Liver (tissue), 3 donors: Measurements from ENCODE around the gene NSF.
"Not testable (repeated sequence)": the region's sequence is repeated elsewhere in the genome, so short reads cannot be mapped to it uniquely, and the experiment has no call there.

Source experiments
- CTCF ChIP-seq: fragments of 150-350 bp; IDR thresholded peaks from 2 replicates; pipeline ENCODE4 v1.5.1; 2017; ENCODE audit warnings: improper control_type of control experiment, low read depth, low read length; ENCODE audit not compliant: missing input control
- EGR1 ChIP-seq, 2 donors: IDR thresholded peaks; 2 replicates each; pipeline ENCODE4 v1.6.1; 2016 to 2018; ENCODE audit warnings: antibody characterized with exemption in 2 of 2, low read depth in 2 of 2
- FOXA1 ChIP-seq: IDR thresholded peaks from 2 replicates; pipeline ENCODE4 v1.6.1; 2016; ENCODE audit warnings: antibody characterized with exemption
- FOXA2 ChIP-seq: IDR thresholded peaks from 2 replicates; pipeline ENCODE4 v1.6.1; 2016; ENCODE audit warnings: antibody characterized with exemption
- GABPA ChIP-seq, 2 donors: IDR thresholded peaks in 1 of 2; conservative IDR thresholded peaks in 1 of 2; 2 replicates each; pipeline ENCODE4 v1.6.1; 2016; ENCODE audit warnings: antibody characterized with exemption in 2 of 2, mild to moderate bottlenecking in 1 of 2, moderate library complexity in 1 of 2
- JUND ChIP-seq, 2 donors: IDR thresholded peaks; 2 replicates each; pipeline ENCODE4 v1.6.1; 2016; ENCODE audit warnings: antibody characterized with exemption in 2 of 2
- MAX ChIP-seq: IDR thresholded peaks from 2 replicates; pipeline ENCODE4 v1.6.1; 2016; ENCODE audit warnings: antibody characterized with exemption
- RAD21 ChIP-seq, 2 donors: IDR thresholded peaks; 2 replicates each; pipeline ENCODE4 v1.6.1; 2016; ENCODE audit warnings: antibody characterized with exemption in 2 of 2, mild to moderate bottlenecking in 2 of 2
- SP1 ChIP-seq: IDR thresholded peaks from 2 replicates; pipeline ENCODE4 v1.6.1; 2018; ENCODE audit warnings: antibody characterized with exemption, mild to moderate bottlenecking
- TAF1 ChIP-seq: conservative IDR thresholded peaks from 2 replicates; pipeline ENCODE4 v1.6.1; 2016; ENCODE audit warnings: antibody characterized with exemption, mild to moderate bottlenecking
- TF ChIP-seq, protein P1 (sequence below): IDR thresholded peaks from 2 replicates; pipeline ENCODE4 v1.6.1; 2016; ENCODE audit warnings: antibody characterized with exemption
- TF ChIP-seq, protein P2 (sequence below): IDR thresholded peaks from 2 replicates; pipeline ENCODE4 v1.6.1; 2016; ENCODE audit warnings: antibody characterized with exemption, mild to moderate bottlenecking
- donor health status: healthy.
- donor health status: healthy.

DNA sequence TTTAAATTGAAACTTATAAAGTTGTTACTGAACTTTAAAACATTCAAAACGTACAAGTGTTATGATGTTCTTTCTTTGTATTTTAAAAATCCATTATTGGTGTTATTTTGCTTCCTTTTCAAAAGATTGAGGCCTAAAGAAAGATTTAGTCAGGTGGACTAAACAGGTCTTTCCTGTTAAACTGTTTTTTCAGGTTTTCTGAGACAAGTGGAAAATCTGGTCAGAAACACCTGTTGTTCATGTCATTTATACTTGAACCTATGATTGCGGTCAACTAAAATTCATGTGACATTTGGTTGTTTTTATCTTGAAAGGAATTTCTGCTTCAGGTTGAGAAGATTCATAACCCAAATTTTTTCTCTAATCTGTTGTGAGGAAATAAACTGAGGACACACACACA is 108.5 kb downstream of the NSF start:
- TF ChIP-seq CTCF; MAX; EGR1 (IDR thresholded peaks at IDR 0.05; ENCODE audit: low read depth in 2 of 2); GABPA (IDR thresholded peaks at IDR 0.05 in 1 of 2, conservative IDR thresholded peaks at IDR 0.05 in 1 of 2); SP1; TAF1; FOXA1; JUND (IDR thresholded peaks at IDR 0.05); FOXA2; RAD21 (IDR thresholded peaks at IDR 0.05): not testable (repeated sequence)
- TF ChIP-seq, protein P1, sequence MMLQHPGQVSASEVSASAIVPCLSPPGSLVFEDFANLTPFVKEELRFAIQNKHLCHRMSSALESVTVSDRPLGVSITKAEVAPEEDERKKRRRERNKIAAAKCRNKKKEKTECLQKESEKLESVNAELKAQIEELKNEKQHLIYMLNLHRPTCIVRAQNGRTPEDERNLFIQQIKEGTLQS, result not testable (repeated sequence)
- TF ChIP-seq, protein P2, sequence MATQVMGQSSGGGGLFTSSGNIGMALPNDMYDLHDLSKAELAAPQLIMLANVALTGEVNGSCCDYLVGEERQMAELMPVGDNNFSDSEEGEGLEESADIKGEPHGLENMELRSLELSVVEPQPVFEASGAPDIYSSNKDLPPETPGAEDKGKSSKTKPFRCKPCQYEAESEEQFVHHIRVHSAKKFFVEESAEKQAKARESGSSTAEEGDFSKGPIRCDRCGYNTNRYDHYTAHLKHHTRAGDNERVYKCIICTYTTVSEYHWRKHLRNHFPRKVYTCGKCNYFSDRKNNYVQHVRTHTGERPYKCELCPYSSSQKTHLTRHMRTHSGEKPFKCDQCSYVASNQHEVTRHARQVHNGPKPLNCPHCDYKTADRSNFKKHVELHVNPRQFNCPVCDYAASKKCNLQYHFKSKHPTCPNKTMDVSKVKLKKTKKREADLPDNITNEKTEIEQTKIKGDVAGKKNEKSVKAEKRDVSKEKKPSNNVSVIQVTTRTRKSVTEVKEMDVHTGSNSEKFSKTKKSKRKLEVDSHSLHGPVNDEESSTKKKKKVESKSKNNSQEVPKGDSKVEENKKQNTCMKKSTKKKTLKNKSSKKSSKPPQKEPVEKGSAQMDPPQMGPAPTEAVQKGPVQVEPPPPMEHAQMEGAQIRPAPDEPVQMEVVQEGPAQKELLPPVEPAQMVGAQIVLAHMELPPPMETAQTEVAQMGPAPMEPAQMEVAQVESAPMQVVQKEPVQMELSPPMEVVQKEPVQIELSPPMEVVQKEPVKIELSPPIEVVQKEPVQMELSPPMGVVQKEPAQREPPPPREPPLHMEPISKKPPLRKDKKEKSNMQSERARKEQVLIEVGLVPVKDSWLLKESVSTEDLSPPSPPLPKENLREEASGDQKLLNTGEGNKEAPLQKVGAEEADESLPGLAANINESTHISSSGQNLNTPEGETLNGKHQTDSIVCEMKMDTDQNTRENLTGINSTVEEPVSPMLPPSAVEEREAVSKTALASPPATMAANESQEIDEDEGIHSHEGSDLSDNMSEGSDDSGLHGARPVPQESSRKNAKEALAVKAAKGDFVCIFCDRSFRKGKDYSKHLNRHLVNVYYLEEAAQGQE, result not testable (repeated sequence)
